HG03135 (cell line): ENCODE measurements around the gene PCBD2.
A peak's percentile ranks its signal among the peaks of the same experiment; 100 is the strongest.
"Not testable (repeated sequence)": the region's sequence is repeated elsewhere in the genome, so short reads cannot be mapped to it uniquely, and the experiment has no call there.

Source experiments
- ATAC-seq: cut with Tn5 transposase; IDR thresholded peaks from one replicate; pipeline ENCODE4 v1.9.1; 2021; ENCODE audit warnings: mild to moderate bottlenecking, moderate library complexity; ENCODE audit not compliant: unreplicated experiment

Gene PCBD2

GRCh38 chr5:134905246-134905996, 490 bp downstream of the PCBD2 start:
- ATAC-seq, result peak; percentile 38

GRCh38 chr5:134906811-134907210, 1.9 kb downstream of the PCBD2 start:
- ATAC-seq, result no peak

- not testable (repeated sequence) for ATAC-seq
Observed at GRCh38 chr5:134910752-134911151, 5.8 kb downstream of the PCBD2 start.

GRCh38 chr5:134911285-134912206, 6.6 kb downstream of the PCBD2 start:
- no peak for ATAC-seq

- ATAC-seq, result no peak
Observed at GRCh38 chr5:134913254-134913653, 8.3 kb downstream of the PCBD2 start.

- no peak for ATAC-seq
Observed at GRCh38 chr5:134913795-134914194, 8.9 kb downstream of the PCBD2 start.

GRCh38 chr5:134917070-134917815, 12.3 kb downstream of the PCBD2 start:
- ATAC-seq, result no peak

GRCh38 chr5:134918861-134919260, 13.9 kb downstream of the PCBD2 start:
- ATAC-seq, result no peak

GRCh38 chr5:134920848-134921575, 16.1 kb downstream of the PCBD2 start:
- ATAC-seq, result no peak

- no peak for ATAC-seq
Observed at GRCh38 chr5:134932508-134932907, 27.6 kb downstream of the PCBD2 start.

GRCh38 chr5:134934202-134934601, 29.3 kb downstream of the PCBD2 start:
- ATAC-seq, result no peak

- no peak for ATAC-seq
Observed at GRCh38 chr5:134935711-134936602, 31.0 kb downstream of the PCBD2 start.

GRCh38 chr5:134937526-134937925, 32.6 kb downstream of the PCBD2 start:
- no peak for ATAC-seq

GRCh38 chr5:134938030-134938429, 33.1 kb downstream of the PCBD2 start:
- ATAC-seq, result no peak

GRCh38 chr5:134939500-134939899, 34.6 kb downstream of the PCBD2 start:
- no peak for ATAC-seq

- no peak for ATAC-seq
Observed at GRCh38 chr5:134943547-134943946, 38.6 kb downstream of the PCBD2 start.

GRCh38 chr5:134944630-134945029, 39.7 kb downstream of the PCBD2 start:
- no peak for ATAC-seq

- no peak for ATAC-seq
Observed at GRCh38 chr5:134945041-134945440, 40.1 kb downstream of the PCBD2 start.

GRCh38 chr5:134948911-134949310, 44.0 kb downstream of the PCBD2 start:
- ATAC-seq, result no peak

- no peak for ATAC-seq
Observed at GRCh38 chr5:134949316-134949715, 44.4 kb downstream of the PCBD2 start.
